Activated naive CD4-positive, alpha-beta T cell treated with anti-CD3 and anti-CD28 coated beads, Interleukin-2, amount 50 U/mL, for 72 hours (primary cell): ENCODE measurements around the gene RBM12. TPM values are rescaled to one million over a fixed set of nuclear protein-coding genes. Genes with fewer than 3 reads are reported as not detected.

Experiments
- ATAC-seq, 2 donors: fragments of 150-1000 bp; cut with Tn5 transposase; 2 replicates each; pipeline ENCODE4 v1.10.0; 2021; ENCODE audit warnings: mild to moderate bottlenecking in 2 of 2, moderate library complexity in 2 of 2
- DNase-seq, 2 donors: peaks; one replicate each; pipeline ENCODE4 v3.0.0; 2021 to 2022; ENCODE audit warnings: low spot score in 2 of 2
- H3K27ac Mint-ChIP-seq, 2 donors: one replicate each; pipeline ENCODE4 v1.8.0; 2022; ENCODE audit warnings: mild to moderate bottlenecking in 2 of 2, mixed read lengths in 2 of 2
- H3K36me3 Mint-ChIP-seq, 2 donors: one replicate each; pipeline ENCODE4 v1.8.0; 2022; ENCODE audit warnings: mixed read lengths in 2 of 2
- H3K9me3 Mint-ChIP-seq, 2 donors: one replicate each; pipeline ENCODE4 v1.8.0; 2022; ENCODE audit warnings: mixed read lengths in 2 of 2
- total RNA-seq, 2 donors: library from RNA; stranded (reverse); gene quantifications; one replicate each; pipeline ENCODE4 v1.2.3, GENCODE V29; 2022

RBM12 gene
- total RNA-seq, 2 donors from 2014 or later = 110 to 116 TPM

GRCh38 chr20:35644806-35645205, 19.9 kb downstream of the RBM12 start:
- Mint-ChIP-seq H3K36me3 (peaks cover 0 to 39% of the 10 kb centered on the region in 2 donors), H3K9me3 (no peaks in the 10 kb centered on the region), H3K27ac (peak overlapping the region in 1 of 2 donors; percentile 16)
- ATAC-seq (no peak), DNase-seq (no peak)

GRCh38 chr20:35643045-35643444, 21.7 kb downstream of the RBM12 start:
- ATAC-seq (no peak), DNase-seq (no peak)
- Mint-ChIP-seq H3K36me3 (peaks cover 0 to 22% of the 10 kb centered on the region in 2 donors), H3K9me3 (no peaks in the 10 kb centered on the region), H3K27ac (peak overlapping the region in 1 of 2 donors; percentile 7)

GRCh38 chr20:35641743-35642142, 23.0 kb downstream of the RBM12 start:
- no peak for DNase-seq
- ATAC-seq = no peak
- Mint-ChIP-seq H3K36me3 (peaks cover 0 to 16% of the 10 kb centered on the region in 2 donors), H3K9me3 (no peaks in the 10 kb centered on the region), H3K27ac (no peak overlapping the region)

- no peaks in the 10 kb centered on the region for H3K9me3 Mint-ChIP-seq
- peak overlapping the region; percentile 25 to 39 for H3K27ac Mint-ChIP-seq
- ATAC-seq (no peak), DNase-seq (no peak)
- peaks cover 0 to 16% of the 10 kb centered on the region in 2 donors for H3K36me3 Mint-ChIP-seq
Measured at GRCh38 chr20:35640724-35641123, 24.0 kb downstream of the RBM12 start.

- Mint-ChIP-seq H3K36me3 (peaks cover 0 to 3% of the 10 kb centered on the region in 2 donors), H3K27ac (peak overlapping the region in 1 of 2 donors; percentile 46), H3K9me3 (no peaks in the 10 kb centered on the region)
- DNase-seq (no peak), ATAC-seq (no peak)
Measured at GRCh38 chr20:35638751-35639150, 25.9 kb downstream of the RBM12 start.

- ATAC-seq = no peak
- Mint-ChIP-seq H3K9me3 (no peaks in the 10 kb centered on the region), H3K36me3 (no peaks in the 10 kb centered on the region), H3K27ac (peak overlapping the region in 1 of 2 donors; percentile 73)
- no peak for DNase-seq
Measured at GRCh38 chr20:35637276-35637675, 27.4 kb downstream of the RBM12 start.

GRCh38 chr20:35636095-35636494, 28.6 kb downstream of the RBM12 start:
- Mint-ChIP-seq H3K27ac (peak overlapping the region; percentile 49 to 52), H3K36me3 (no peaks in the 10 kb centered on the region), H3K9me3 (no peaks in the 10 kb centered on the region)
- DNase-seq = no peak
- no peak for ATAC-seq

- Mint-ChIP-seq H3K9me3 (no peaks in the 10 kb centered on the region), H3K27ac (peak overlapping the region; percentile 49 to 73), H3K36me3 (no peaks in the 10 kb centered on the region)
- ATAC-seq (no peak), DNase-seq (no peak)
Measured at GRCh38 chr20:35635652-35636051, 29.0 kb downstream of the RBM12 start.

- H3K9me3 Mint-ChIP-seq = no peaks in the 10 kb centered on the region
- peaks cover 1 to 5% of the 10 kb centered on the region in 2 donors for H3K36me3 Mint-ChIP-seq
- ATAC-seq (no peak), DNase-seq (no peak)
- H3K27ac Mint-ChIP-seq = peak overlapping the region; percentile 1 to 10
Measured at GRCh38 chr20:35632539-35633115, 32.1 kb downstream of the RBM12 start.

- H3K36me3 Mint-ChIP-seq = peaks cover 10 to 14% of the 10 kb centered on the region in 2 donors
- H3K27ac Mint-ChIP-seq = no peak overlapping the region
- H3K9me3 Mint-ChIP-seq = no peaks in the 10 kb centered on the region
- ATAC-seq = no peak
- DNase-seq = no peak
Measured at GRCh38 chr20:35630636-35631035, 34.1 kb downstream of the RBM12 start.

- ATAC-seq = no peak
- Mint-ChIP-seq H3K27ac (peak overlapping the region in 1 of 2 donors; percentile 62), H3K36me3 (peaks cover 15 to 17% of the 10 kb centered on the region in 2 donors)
Measured at GRCh38 chr20:35629427-35630145, 35.1 kb downstream of the RBM12 start.

GRCh38 chr20:35627121-35627520, 37.6 kb downstream of the RBM12 start:
- H3K36me3 Mint-ChIP-seq = peaks cover 15 to 17% of the 10 kb centered on the region in 2 donors

More at GRCh38 chr20:35629427-35630145, 35.1 kb downstream of the RBM12 start:
- no peaks in the 10 kb centered on the region for H3K9me3 Mint-ChIP-seq
- no peak for DNase-seq

GRCh38 chr20:35626386-35627001, 38.2 kb downstream of the RBM12 start:
- peaks cover 15 to 17% of the 10 kb centered on the region in 2 donors for H3K36me3 Mint-ChIP-seq
- ATAC-seq (no peak), DNase-seq (peak in 1 of 2 donors; percentile 26)
- peak overlapping the region; percentile 39 to 63 for H3K27ac Mint-ChIP-seq
- H3K9me3 Mint-ChIP-seq = no peaks in the 10 kb centered on the region

More at GRCh38 chr20:35627121-35627520, 37.6 kb downstream of the RBM12 start:
- peak overlapping the region in 1 of 2 donors; percentile 63 for H3K27ac Mint-ChIP-seq
- peak in 1 of 2 donors; percentile 16 for DNase-seq
- ATAC-seq = no peak
- H3K9me3 Mint-ChIP-seq = no peaks in the 10 kb centered on the region

- Mint-ChIP-seq H3K27ac (peak overlapping the region; percentile 63 to 89), H3K36me3 (peaks cover 15 to 17% of the 10 kb centered on the region in 2 donors), H3K9me3 (no peaks in the 10 kb centered on the region)
- ATAC-seq = no peak
- DNase-seq = peak in 1 of 2 donors; percentile 46
Measured at GRCh38 chr20:35625584-35626385, 38.9 kb downstream of the RBM12 start.

GRCh38 chr20:35621560-35621946, 43.1 kb downstream of the RBM12 start:
- no peaks in the 10 kb centered on the region for H3K9me3 Mint-ChIP-seq
- H3K36me3 Mint-ChIP-seq = peaks cover 7 to 9% of the 10 kb centered on the region in 2 donors
- ATAC-seq (no peak), DNase-seq (no peak)
- peak overlapping the region; percentile 14 to 56 for H3K27ac Mint-ChIP-seq

GRCh38 chr20:35620818-35621559, 43.7 kb downstream of the RBM12 start:
- Mint-ChIP-seq H3K9me3 (no peaks in the 10 kb centered on the region), H3K27ac (peak overlapping the region; percentile 14 to 56), H3K36me3 (peaks cover 6 to 8% of the 10 kb centered on the region in 2 donors)
- ATAC-seq (no peak), DNase-seq (peak in 1 of 2 donors; percentile 14)
